ENCODE measurements around the gene ARHGEF19. TPM values are rescaled to one million over a fixed set of nuclear protein-coding genes. Genes with fewer than 3 reads are reported as not detected.

ARHGEF19 gene
- total and polyA plus RNA-seq, 2 of the 13 experiments (the other 11 are each of a cell fraction or from before 2014, with no cell fraction given), result 1.7 to 1.8 TPM

DNA sequence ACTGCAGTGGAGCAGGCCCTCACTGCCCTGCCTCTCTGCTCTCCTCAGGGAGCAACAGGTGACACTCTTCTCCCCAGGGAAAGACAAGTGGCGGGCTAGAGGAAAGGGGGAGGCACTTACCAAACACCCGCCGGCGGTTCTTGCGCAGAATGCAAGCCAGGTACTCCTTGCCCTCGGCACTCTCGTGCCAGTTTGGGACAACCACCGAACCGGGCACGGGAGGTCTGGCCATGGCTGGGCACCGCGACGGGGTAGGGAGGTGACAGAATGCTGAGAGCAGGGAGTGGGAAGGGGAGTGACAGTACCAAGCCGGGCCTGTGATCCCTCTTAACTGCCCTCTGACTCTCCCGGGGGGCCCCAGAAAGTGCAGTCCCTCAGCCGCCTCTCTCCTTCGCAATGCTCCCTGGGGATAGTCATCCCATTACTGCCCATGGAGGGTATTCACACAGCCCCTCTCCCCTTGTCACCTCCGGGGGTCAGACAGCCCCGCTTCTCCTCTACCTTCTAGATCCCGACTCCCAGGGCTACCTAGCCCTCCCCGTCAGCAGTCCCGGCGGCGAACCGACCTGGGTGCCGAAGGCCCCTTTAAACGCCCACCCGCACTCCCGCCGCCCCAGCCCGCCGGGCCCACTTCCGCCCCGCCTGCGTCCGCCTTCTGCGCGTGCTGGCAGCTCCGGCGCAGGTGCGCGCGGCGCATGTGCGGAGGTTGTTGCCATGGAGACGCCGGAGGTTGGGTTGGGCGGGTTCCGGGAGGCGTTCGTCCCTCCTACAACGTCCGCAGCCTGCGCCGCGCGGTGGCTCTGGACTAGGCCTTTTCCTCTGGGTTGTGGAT is 24.3 kb upstream of the ARHGEF19 start, which contains the start of gene CPLANE2 (continued):
- TF ChIP-seq GRHL1 (CRISPR knock-in tag; conservative IDR thresholded peaks at IDR 0.05) (no peak), MYC (CRISPR knock-in tag; IDR thresholded peaks at IDR 0.05; ENCODE audit: borderline replicate concordance) (peak; percentile 71), THAP11 (CRISPR knock-in tag; IDR thresholded peaks at IDR 0.05) (peak; percentile 79), ZNF780A (CRISPR knock-in tag; IDR thresholded peaks at IDR 0.05) (no peak), NFIC (IDR thresholded peaks at IDR 0.05; ENCODE audit: low read length) (no peak), RBM39 (IDR thresholded peaks at IDR 0.05; ENCODE audit: low read depth, low read length, poor library complexity, severe bottlenecking) (no peak), ZNF451 (CRISPR knock-in tag; IDR thresholded peaks at IDR 0.05) (no peak), CSRNP1 (CRISPR knock-in tag; IDR thresholded peaks at IDR 0.05) (peak; percentile 22; the same call in 1 of the 2 replicates), MIER2 (CRISPR knock-in tag; IDR thresholded peaks at IDR 0.05) (no peak), HNRNPUL1 (IDR thresholded peaks at IDR 0.05; ENCODE audit: low read depth, low read length) (no peak), SAP130 (CRISPR knock-in tag; IDR thresholded peaks at IDR 0.05; ENCODE audit: low read depth) (peak; percentile 91), ZNF205 (CRISPR knock-in tag; IDR thresholded peaks at IDR 0.05) (no peak), TAF1 (CRISPR knock-in tag; IDR thresholded peaks at IDR 0.05) (peak; percentile 28; the same call in 1 of the 2 replicates), FIP1L1 (IDR thresholded peaks at IDR 0.05; ENCODE audit: borderline replicate concordance, insufficient read depth, low read depth, low read length) (0 out of 2 replicates have a peak, but pooled peaks have one; percentile 54), PHF5A (CRISPR knock-in tag; IDR thresholded peaks at IDR 0.05; ENCODE audit: low read depth, unreplicated experiment) (no peak), ZNF883 (CRISPR knock-in tag; IDR thresholded peaks at IDR 0.05; ENCODE audit: not compliant biosample characterization) (peak; percentile 35), SP4 (CRISPR knock-in tag; IDR thresholded peaks at IDR 0.05) (peak; percentile 39; the same call in 1 of the 2 replicates), ZFP91 (CRISPR knock-in tag; IDR thresholded peaks at IDR 0.05; ENCODE audit: borderline replicate concordance) (peak; percentile 99), ARHGAP35 (CRISPR knock-in tag; IDR thresholded peaks at IDR 0.05; ENCODE audit: borderline replicate concordance) (no peak)
- TF ChIP-seq, protein P1, sequence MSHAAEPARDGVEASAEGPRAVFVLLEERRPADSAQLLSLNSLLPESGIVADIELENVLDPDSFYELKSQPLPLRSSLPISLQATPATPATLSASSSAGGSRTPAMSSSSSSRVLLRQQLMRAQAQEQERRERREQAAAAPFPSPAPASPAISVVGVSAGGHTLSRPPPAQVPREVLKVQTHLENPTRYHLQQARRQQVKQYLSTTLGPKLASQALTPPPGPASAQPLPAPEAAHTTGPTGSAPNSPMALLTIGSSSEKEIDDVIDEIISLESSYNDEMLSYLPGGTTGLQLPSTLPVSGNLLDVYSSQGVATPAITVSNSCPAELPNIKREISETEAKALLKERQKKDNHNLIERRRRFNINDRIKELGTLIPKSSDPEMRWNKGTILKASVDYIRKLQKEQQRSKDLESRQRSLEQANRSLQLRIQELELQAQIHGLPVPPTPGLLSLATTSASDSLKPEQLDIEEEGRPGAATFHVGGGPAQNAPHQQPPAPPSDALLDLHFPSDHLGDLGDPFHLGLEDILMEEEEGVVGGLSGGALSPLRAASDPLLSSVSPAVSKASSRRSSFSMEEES (CRISPR knock-in tag; IDR thresholded peaks at IDR 0.05), result 0 out of 2 replicates have a peak, but pooled peaks have one; percentile 12
- TF ChIP-seq, protein P2, sequence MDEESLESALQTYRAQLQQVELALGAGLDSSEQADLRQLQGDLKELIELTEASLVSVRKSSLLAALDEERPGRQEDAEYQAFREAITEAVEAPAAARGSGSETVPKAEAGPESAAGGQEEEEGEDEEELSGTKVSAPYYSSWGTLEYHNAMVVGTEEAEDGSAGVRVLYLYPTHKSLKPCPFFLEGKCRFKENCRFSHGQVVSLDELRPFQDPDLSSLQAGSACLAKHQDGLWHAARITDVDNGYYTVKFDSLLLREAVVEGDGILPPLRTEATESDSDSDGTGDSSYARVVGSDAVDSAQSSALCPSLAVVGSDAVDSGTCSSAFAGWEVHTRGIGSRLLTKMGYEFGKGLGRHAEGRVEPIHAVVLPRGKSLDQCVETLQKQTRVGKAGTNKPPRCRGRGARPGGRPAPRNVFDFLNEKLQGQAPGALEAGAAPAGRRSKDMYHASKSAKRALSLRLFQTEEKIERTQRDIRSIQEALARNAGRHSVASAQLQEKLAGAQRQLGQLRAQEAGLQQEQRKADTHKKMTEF (CRISPR knock-in tag; IDR thresholded peaks at IDR 0.05), result peak; percentile 55

Data from HepG2 (cell line).